Liver (tissue), 9 donors: ENCODE measurements around the gene NFATC2. TPM values are rescaled to one million over a fixed set of nuclear protein-coding genes. Genes with fewer than 3 reads are reported as not detected.

ENCODE experiments used
- DNase-seq: peaks from one replicate; pipeline ENCODE4 v3.0.0-alpha.2; 2017; ENCODE audit warnings: low spot score
- H3K27ac ChIP-seq, 2 donors: one replicate each; pipeline ENCODE4 v1.7.0; 2013; ENCODE audit warnings: inconsistent platforms in 2 of 2, low read length in 2 of 2, control low read depth in 1 of 2, low read depth in 1 of 2, mild to moderate bottlenecking in 1 of 2
- H3K27me3 ChIP-seq, 4 donors: one replicate each; pipeline versions ENCODE4 v1.6.1 to v1.7.0; 2013; ENCODE audit warnings: low read length in 3 of 4, inconsistent platforms in 1 of 4, mild to moderate bottlenecking in 1 of 4, moderate library complexity in 1 of 4; ENCODE audit not compliant: control insufficient read depth in 4 of 4, insufficient read depth in 4 of 4
- H3K36me3 ChIP-seq, 4 donors: one replicate each; pipeline versions ENCODE4 v1.6.1 to v1.7.0; 2013; ENCODE audit warnings: low read length in 3 of 4, mild to moderate bottlenecking in 3 of 4, low read depth in 1 of 4, moderate library complexity in 1 of 4; ENCODE audit not compliant: control insufficient read depth in 4 of 4, insufficient read depth in 3 of 4
- H3K4me1 ChIP-seq, 4 donors: one replicate each; pipeline versions ENCODE4 v1.6.1 to v1.7.0; 2013; ENCODE audit warnings: low read length in 3 of 4, mild to moderate bottlenecking in 3 of 4, moderate library complexity in 1 of 4; ENCODE audit not compliant: control insufficient read depth in 4 of 4, insufficient read depth in 4 of 4
- H3K4me3 ChIP-seq, 3 donors: one replicate each; pipeline versions ENCODE4 v1.6.1 to v1.7.0; 2013; ENCODE audit warnings: low read length in 3 of 3, control low read depth in 1 of 3, low read depth in 1 of 3, mild to moderate bottlenecking in 1 of 3
- H3K9ac ChIP-seq, 2 donors: one replicate each; pipeline ENCODE4 v1.7.0; 2013; ENCODE audit warnings: low read length in 2 of 2, mild to moderate bottlenecking in 2 of 2, moderate library complexity in 2 of 2, control low read depth in 1 of 2, low read depth in 1 of 2
- H3K9me3 ChIP-seq, 4 donors: one replicate each; pipeline versions ENCODE4 v1.6.1 to v1.7.0; 2013; ENCODE audit warnings: low read length in 3 of 4; ENCODE audit not compliant: control insufficient read depth in 4 of 4
- ATF3 ChIP-seq: IDR thresholded peaks from 2 replicates; pipeline ENCODE4 v1.6.1; 2016; ENCODE audit warnings: antibody characterized with exemption
- FOXA1 ChIP-seq: IDR thresholded peaks from 2 replicates; pipeline ENCODE4 v1.6.1; 2016; ENCODE audit warnings: antibody characterized with exemption
- FOXA2 ChIP-seq: IDR thresholded peaks from 2 replicates; pipeline ENCODE4 v1.6.1; 2016; ENCODE audit warnings: antibody characterized with exemption
- HNF4A ChIP-seq, 2 donors: conservative IDR thresholded peaks; 2 replicates each; pipeline ENCODE4 v1.6.1; 2016; ENCODE audit warnings: antibody characterized with exemption in 2 of 2, mild to moderate bottlenecking in 2 of 2
- HNF4G ChIP-seq: IDR thresholded peaks from 2 replicates; pipeline ENCODE4 v1.6.1; 2016; ENCODE audit warnings: antibody characterized with exemption
- JUND ChIP-seq, 2 donors: IDR thresholded peaks; 2 replicates each; pipeline ENCODE4 v1.6.1; 2016; ENCODE audit warnings: antibody characterized with exemption in 2 of 2
- NR2F2 ChIP-seq: IDR thresholded peaks from 2 replicates; pipeline ENCODE4 v1.6.1; 2016; ENCODE audit warnings: antibody characterized with exemption
- REST ChIP-seq: IDR thresholded peaks from 2 replicates; pipeline ENCODE4 v1.6.1; 2016; ENCODE audit warnings: antibody characterized with exemption, mild to moderate bottlenecking
- SP1 ChIP-seq: IDR thresholded peaks from 2 replicates; pipeline ENCODE4 v1.6.1; 2018; ENCODE audit warnings: antibody characterized with exemption, mild to moderate bottlenecking
- TAF1 ChIP-seq: conservative IDR thresholded peaks from 2 replicates; pipeline ENCODE4 v1.6.1; 2016; ENCODE audit warnings: antibody characterized with exemption, mild to moderate bottlenecking
- YY1 ChIP-seq: IDR thresholded peaks from 2 replicates; pipeline ENCODE4 v1.6.1; 2016; ENCODE audit warnings: antibody characterized with exemption, mild to moderate bottlenecking
- ZBTB33 ChIP-seq: IDR thresholded peaks from 2 replicates; pipeline ENCODE4 v1.6.1; 2016; ENCODE audit warnings: antibody characterized with exemption
- WGBS: extraction: QIAGEN DNeasy Blood & Tissue Kit; methylation state at CpG from one replicate; pipeline ENCODE4 v1.1.7; 2013; 5-methylcytosine and 5-hydroxymethylcytosine counted together
- polyA plus RNA-seq, 2 donors: library from polyadenylated mRNA; stranded (reverse) in 1 of 2; unstranded in 1 of 2; fragments of 200-250 nt in 1 of 2; fragments of >200 nt in 1 of 2; fragmentation: Nextera tagmentation in 1 of 2; extraction: Ambion mirVana in 1 of 2; gene quantifications; one replicate each; pipeline versions ENCODE4 v1.2.1 to v1.2.3, GENCODE V29; 2013 to 2015
- total RNA-seq, 2 donors: library from RNA; depleted of rRNA; stranded (reverse); fragments of >200 nt; gene quantifications; one replicate each; pipeline ENCODE4 v1.2.3, GENCODE V29; 2014
- donor health status: healthy.
- donor health status: healthy.
- donor health status: healthy.
- donor health status: healthy.
- donor health status: healthy.

The NFATC2 gene
- total and polyA plus RNA-seq, 4 donors, result 1.2 to 6.7 (median 2.6) TPM

- Histone ChIP-seq H3K36me3 (peaks cover 0 to 18% (median 8%) of the 10 kb centered on the region in 4 donors), H3K9me3 (no peaks in the 10 kb centered on the region), H3K4me3 (no peak overlapping the region), H3K27me3 (no peaks in the 10 kb centered on the region), H3K27ac (no peak overlapping the region), H3K4me1 (no peaks in the 10 kb centered on the region), H3K9ac (no peak overlapping the region)
- TF ChIP-seq ZBTB33, result no peak
- no peak for TF ChIP-seq YY1
- TF ChIP-seq ATF3, result no peak
- WGBS, result 98% methylated on average over 2 of the region's 2 CpGs
- DNase-seq, result no peak
These were observed 104.4 kb downstream of the NFATC2 start for GRCh38 chr20:51438136-51438535.

- no peak overlapping the region for H3K4me3 ChIP-seq
- no peak for DNase-seq
- no peak overlapping the region for H3K27ac ChIP-seq
- no peaks in the 10 kb centered on the region for H3K27me3 ChIP-seq
- no peaks in the 10 kb centered on the region for H3K9me3 ChIP-seq
- TF ChIP-seq ATF3 (no peak), ZBTB33 (no peak), HNF4A (conservative IDR thresholded peaks at IDR 0.05) (no peak), TAF1 (no peak), REST (no peak), NR2F2 (no peak), FOXA2 (no peak), FOXA1 (no peak), JUND (IDR thresholded peaks at IDR 0.05) (no peak), YY1 (no peak), HNF4G (no peak), SP1 (no peak)
- peaks cover 0 to 23% (median 8%) of the 10 kb centered on the region in 4 donors for H3K36me3 ChIP-seq
- no peak overlapping the region for H3K9ac ChIP-seq
- no peaks in the 10 kb centered on the region for H3K4me1 ChIP-seq
- WGBS, result 82% methylated on average over 7 of the region's 7 CpGs
These were observed 105.2 kb downstream of the NFATC2 start for GRCh38 chr20:51437182-51437924.
